Measurements from ENCODE around the gene ZFP3.

DNA sequence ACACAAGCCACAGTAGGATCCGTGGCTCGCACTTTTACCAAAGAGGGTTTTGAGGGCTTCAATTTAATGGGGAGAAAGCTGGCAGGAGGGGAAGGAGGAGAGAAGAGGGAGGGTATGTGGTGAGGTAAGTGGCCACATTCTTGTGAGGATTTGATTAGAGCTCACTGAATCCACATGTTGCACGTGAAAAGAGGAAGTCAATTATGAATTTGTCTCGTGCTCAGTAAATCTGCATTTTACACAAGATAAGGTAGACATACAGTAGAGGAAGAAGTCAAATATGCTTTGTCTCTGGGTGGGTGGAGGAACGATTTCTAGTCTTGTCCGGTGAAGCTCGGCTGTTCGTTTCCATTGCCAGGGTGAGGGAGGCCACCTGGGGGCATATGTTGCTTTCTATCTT lies 32.5 kb downstream of the ZFP3 start:
- TF ChIP-seq, protein P1, sequence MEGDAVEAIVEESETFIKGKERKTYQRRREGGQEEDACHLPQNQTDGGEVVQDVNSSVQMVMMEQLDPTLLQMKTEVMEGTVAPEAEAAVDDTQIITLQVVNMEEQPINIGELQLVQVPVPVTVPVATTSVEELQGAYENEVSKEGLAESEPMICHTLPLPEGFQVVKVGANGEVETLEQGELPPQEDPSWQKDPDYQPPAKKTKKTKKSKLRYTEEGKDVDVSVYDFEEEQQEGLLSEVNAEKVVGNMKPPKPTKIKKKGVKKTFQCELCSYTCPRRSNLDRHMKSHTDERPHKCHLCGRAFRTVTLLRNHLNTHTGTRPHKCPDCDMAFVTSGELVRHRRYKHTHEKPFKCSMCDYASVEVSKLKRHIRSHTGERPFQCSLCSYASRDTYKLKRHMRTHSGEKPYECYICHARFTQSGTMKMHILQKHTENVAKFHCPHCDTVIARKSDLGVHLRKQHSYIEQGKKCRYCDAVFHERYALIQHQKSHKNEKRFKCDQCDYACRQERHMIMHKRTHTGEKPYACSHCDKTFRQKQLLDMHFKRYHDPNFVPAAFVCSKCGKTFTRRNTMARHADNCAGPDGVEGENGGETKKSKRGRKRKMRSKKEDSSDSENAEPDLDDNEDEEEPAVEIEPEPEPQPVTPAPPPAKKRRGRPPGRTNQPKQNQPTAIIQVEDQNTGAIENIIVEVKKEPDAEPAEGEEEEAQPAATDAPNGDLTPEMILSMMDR (IDR thresholded peaks at IDR 0.05; ENCODE audit: poor library complexity), result no peak
- TF ChIP-seq EZH2 (IDR thresholded peaks at IDR 0.05; ENCODE audit: borderline replicate concordance), result no peak

All from hepatocyte (in vitro differentiated cells).